Chondrocyte (in vitro differentiated cells): ENCODE data around the gene OR10A3. TPM values are rescaled to one million over a fixed set of nuclear protein-coding genes. Genes with fewer than 3 reads are reported as not detected.
A peak's percentile ranks its signal among the peaks of the same experiment; 100 is the strongest.

Experiments used
- DNase-seq: peaks from one replicate; pipeline ENCODE4 v3.0.0; 2021; ENCODE audit warnings: mixed read lengths, low spot score
- H3K27ac Mint-ChIP-seq: one replicate; pipeline ENCODE4 v1.8.0; 2021; ENCODE audit warnings: mild to moderate bottlenecking, moderate library complexity, mixed read lengths; ENCODE audit not compliant: unreplicated experiment
- H3K27me3 Mint-ChIP-seq: 2 replicates; pipeline ENCODE4 v1.8.0; 2021; ENCODE audit warnings: low read depth, mixed read lengths
- H3K36me3 Mint-ChIP-seq: 2 replicates; pipeline ENCODE4 v1.8.0; 2021; ENCODE audit warnings: low read depth, mixed read lengths
- H3K4me1 Mint-ChIP-seq: 2 replicates; pipeline ENCODE4 v1.8.0; 2021; ENCODE audit warnings: low read depth, mild to moderate bottlenecking, mixed read lengths
- H3K4me3 Mint-ChIP-seq: one replicate; pipeline ENCODE4 v1.8.0; 2021; ENCODE audit warnings: mild to moderate bottlenecking, moderate library complexity, mixed read lengths; ENCODE audit not compliant: unreplicated experiment
- H3K9me3 Mint-ChIP-seq: 2 replicates; pipeline ENCODE4 v1.8.0; 2021; ENCODE audit warnings: low read depth, mixed read lengths
- CTCF ChIP-seq: fragments of 200-600 bp; sonication (generic); IDR thresholded peaks from 2 replicates; pipeline ENCODE4 v1.5.0; 2021; ENCODE audit warnings: antibody characterized with exemption, mild to moderate bottlenecking, moderate library complexity
- total RNA-seq: library from RNA; stranded (reverse); gene quantifications from 3 replicates; pipeline ENCODE4 v1.2.1, GENCODE V29; 2021

OR10A3 gene
- total RNA-seq, 1 donor from 2014 or later: not detected

DNA sequence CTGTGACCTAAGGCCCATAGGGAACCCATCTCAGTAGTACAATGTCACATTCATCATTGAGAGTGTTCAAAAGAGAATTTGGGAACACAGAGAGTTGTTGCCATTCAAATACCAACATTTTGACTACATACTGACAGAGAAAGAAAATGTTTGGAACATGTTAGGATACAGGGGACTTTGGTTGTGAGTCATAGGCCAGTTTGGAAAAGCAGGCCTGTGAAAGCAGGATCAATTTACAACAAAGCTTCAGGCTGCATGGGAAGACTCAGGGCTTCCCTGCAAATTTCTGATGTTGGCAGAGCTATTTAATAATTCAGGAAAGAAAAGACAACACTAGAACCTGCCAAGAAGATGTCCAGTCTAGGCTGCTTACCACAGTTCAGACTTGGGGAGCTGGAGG lies 23.4 kb upstream of the OR10A3 start:
- Mint-ChIP-seq H3K9me3 (no peaks in the 10 kb centered on the region), H3K36me3 (no peaks in the 10 kb centered on the region), H3K27me3 (no peaks in the 10 kb centered on the region), H3K27ac (peak overlapping the region; percentile 78), H3K4me1 (peaks cover 53% of the 10 kb centered on the region), H3K4me3 (no peak overlapping the region)
- DNase-seq: no peak
- TF ChIP-seq CTCF: no peak

DNA sequence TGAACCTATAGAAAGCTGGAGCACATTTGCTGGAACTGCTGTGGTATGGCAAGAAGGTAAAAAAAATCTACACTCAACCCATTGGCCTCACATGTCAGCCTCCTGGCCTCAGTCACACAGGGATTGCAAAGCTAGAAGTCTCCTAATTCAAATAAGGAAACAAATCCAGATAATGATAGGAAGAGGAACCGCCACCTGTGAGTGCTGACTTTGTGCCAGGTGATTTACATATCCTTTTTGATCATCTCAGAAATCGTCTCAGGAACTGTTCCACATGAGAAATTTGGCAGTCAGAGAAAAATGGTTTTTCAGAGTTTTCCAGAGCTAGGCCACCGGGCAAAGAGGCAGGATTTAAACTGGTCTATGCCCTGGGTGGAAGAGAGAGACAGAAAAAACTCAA lies 22.8 kb upstream of the OR10A3 start:
- Mint-ChIP-seq H3K27me3 (no peaks in the 10 kb centered on the region), H3K4me1 (peaks cover 47% of the 10 kb centered on the region), H3K9me3 (no peaks in the 10 kb centered on the region), H3K36me3 (no peaks in the 10 kb centered on the region), H3K27ac (peak overlapping the region; percentile 78), H3K4me3 (no peak overlapping the region)
- DNase-seq: no peak
- TF ChIP-seq CTCF: no peak

GRCh38 chr11:7955191-7955590 lies 13.7 kb upstream of the OR10A3 start:
- Mint-ChIP-seq H3K9me3 (peaks cover 6% of the 10 kb centered on the region), H3K4me3 (no peak overlapping the region), H3K4me1 (no peaks in the 10 kb centered on the region), H3K27me3 (peaks cover 2% of the 10 kb centered on the region), H3K27ac (no peak overlapping the region), H3K36me3 (peaks cover 1% of the 10 kb centered on the region)
- TF ChIP-seq CTCF: no peak
- no peak for DNase-seq

DNA sequence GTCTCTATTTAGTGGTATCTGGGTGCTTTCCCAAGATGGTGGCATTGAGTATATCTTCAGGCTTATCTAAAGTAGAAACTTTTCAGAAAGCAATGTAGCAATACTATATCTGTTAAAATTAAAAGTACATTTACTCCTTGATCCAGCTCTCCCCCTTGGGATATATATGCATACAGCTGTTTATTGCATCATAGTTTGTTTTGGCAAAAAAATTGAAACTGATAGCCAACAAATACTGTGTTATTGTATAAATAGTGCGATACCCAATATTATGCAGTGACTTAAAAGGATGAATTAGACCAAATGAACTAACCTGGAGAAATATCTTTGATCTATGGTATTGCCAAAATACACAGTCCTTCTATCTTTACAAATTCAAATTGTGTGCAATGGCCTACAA lies 8.4 kb upstream of the OR10A3 start:
- H3K9me3 Mint-ChIP-seq: no peaks in the 10 kb centered on the region
- no peak for DNase-seq
- H3K27me3 Mint-ChIP-seq: peaks cover 5% of the 10 kb centered on the region
- H3K4me3 Mint-ChIP-seq: no peak overlapping the region
- TF ChIP-seq CTCF: no peak
- H3K36me3 Mint-ChIP-seq: peaks cover 3% of the 10 kb centered on the region
- no peaks in the 10 kb centered on the region for H3K4me1 Mint-ChIP-seq
- H3K27ac Mint-ChIP-seq: no peak overlapping the region

DNA sequence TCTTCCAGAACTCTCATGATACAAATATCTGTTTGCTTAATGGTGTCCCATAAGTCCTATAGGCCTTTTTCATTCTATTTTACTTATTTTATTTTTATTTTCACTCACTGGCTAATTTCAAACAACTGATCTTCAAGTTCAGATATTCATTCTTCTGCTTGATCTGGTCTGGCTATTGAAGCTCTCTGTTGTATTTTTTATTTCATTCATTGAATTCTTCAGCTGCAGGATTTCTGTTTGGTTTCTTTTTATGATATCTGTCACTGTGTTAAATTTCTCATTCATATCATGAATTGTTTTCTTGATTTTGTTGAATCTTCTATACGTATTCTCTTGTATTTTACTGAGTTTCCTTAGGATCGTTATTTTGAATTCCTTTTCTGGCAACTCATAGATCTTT lies 2.6 kb upstream of the OR10A3 start:
- TF ChIP-seq CTCF: no peak
- no peak for DNase-seq
- H3K4me1 Mint-ChIP-seq: no peaks in the 10 kb centered on the region
- peaks cover 9% of the 10 kb centered on the region for H3K27me3 Mint-ChIP-seq
- no peak overlapping the region for H3K27ac Mint-ChIP-seq
- H3K36me3 Mint-ChIP-seq: peaks cover 3% of the 10 kb centered on the region
- no peak overlapping the region for H3K4me3 Mint-ChIP-seq
- peaks cover 23% of the 10 kb centered on the region for H3K9me3 Mint-ChIP-seq
